Osteocyte (in vitro differentiated cells): ENCODE data around the gene PTTG1IP. TPM values are rescaled to one million over a fixed set of nuclear protein-coding genes. Genes with fewer than 3 reads are reported as not detected.

Experiments
- DNase-seq: peaks from one replicate; pipeline ENCODE4 v3.0.0; 2021; ENCODE audit warnings: mixed read lengths; ENCODE audit not compliant: unreplicated experiment; ENCODE audit errors: extremely low spot score
- H3K27ac Mint-ChIP-seq: one replicate; pipeline ENCODE4 v1.8.0; 2021; ENCODE audit warnings: mild to moderate bottlenecking, mixed read lengths; ENCODE audit not compliant: unreplicated experiment
- H3K27me3 Mint-ChIP-seq: one replicate; pipeline ENCODE4 v1.8.0; 2021; ENCODE audit warnings: mixed read lengths; ENCODE audit not compliant: unreplicated experiment
- H3K36me3 Mint-ChIP-seq: one replicate; pipeline ENCODE4 v1.8.0; 2021; ENCODE audit warnings: mixed read lengths; ENCODE audit not compliant: unreplicated experiment
- H3K4me1 Mint-ChIP-seq: one replicate; pipeline ENCODE4 v1.8.0; 2021; ENCODE audit warnings: mixed read lengths; ENCODE audit not compliant: unreplicated experiment
- H3K4me3 Mint-ChIP-seq: one replicate; pipeline ENCODE4 v1.8.0; 2021; ENCODE audit warnings: mild to moderate bottlenecking, moderate library complexity, mixed read lengths; ENCODE audit not compliant: unreplicated experiment
- H3K9me3 Mint-ChIP-seq: one replicate; pipeline ENCODE4 v1.8.0; 2021; ENCODE audit warnings: mixed read lengths; ENCODE audit not compliant: unreplicated experiment
- total RNA-seq: library from RNA; stranded (reverse); gene quantifications from 2 replicates; pipeline ENCODE4 v1.2.1, GENCODE V29; 2021
- TF ChIP-seq, protein P1 (sequence below): fragments of 200-600 bp; sonication (generic); IDR thresholded peaks from 2 replicates; pipeline ENCODE4 v1.5.0; 2021; ENCODE audit warnings: antibody characterized with exemption, mild to moderate bottlenecking, moderate library complexity

The PTTG1IP gene
- total RNA-seq, 1 donor from 2014 or later: 318 TPM

DNA sequence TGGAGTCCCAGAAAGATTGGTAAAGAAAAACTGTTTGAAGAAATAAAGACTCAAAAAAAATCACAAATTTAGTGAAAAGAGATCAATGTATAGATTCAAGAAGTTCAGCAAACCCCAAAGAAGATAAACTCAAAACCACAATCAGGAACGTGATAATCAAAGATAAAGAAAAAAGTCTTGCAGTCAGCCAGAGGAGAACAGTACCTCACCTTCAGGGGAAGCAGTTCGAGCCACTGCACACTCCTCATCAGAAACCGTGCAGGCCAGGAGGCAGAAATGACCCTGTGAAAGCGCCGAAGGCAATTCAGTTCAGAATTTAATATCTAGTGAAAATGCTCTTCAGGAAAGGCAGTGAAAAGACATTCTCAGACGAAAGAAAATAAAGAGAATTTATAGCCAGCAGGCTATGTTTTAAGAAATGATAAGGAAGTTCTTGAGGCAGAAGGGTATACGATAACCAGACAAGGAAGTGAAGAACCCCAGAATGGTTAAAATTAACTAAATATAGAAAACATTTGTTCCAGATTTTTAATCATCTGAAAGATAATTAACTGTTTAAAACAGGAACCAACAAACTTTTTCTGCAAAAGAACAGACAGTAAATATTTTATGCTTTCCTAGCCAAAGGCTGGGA lies 42.1 kb downstream of the PTTG1IP start:
- TF ChIP-seq, protein P1, sequence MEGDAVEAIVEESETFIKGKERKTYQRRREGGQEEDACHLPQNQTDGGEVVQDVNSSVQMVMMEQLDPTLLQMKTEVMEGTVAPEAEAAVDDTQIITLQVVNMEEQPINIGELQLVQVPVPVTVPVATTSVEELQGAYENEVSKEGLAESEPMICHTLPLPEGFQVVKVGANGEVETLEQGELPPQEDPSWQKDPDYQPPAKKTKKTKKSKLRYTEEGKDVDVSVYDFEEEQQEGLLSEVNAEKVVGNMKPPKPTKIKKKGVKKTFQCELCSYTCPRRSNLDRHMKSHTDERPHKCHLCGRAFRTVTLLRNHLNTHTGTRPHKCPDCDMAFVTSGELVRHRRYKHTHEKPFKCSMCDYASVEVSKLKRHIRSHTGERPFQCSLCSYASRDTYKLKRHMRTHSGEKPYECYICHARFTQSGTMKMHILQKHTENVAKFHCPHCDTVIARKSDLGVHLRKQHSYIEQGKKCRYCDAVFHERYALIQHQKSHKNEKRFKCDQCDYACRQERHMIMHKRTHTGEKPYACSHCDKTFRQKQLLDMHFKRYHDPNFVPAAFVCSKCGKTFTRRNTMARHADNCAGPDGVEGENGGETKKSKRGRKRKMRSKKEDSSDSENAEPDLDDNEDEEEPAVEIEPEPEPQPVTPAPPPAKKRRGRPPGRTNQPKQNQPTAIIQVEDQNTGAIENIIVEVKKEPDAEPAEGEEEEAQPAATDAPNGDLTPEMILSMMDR: no peak
- no peak overlapping the region for H3K27ac Mint-ChIP-seq
- H3K36me3 Mint-ChIP-seq: peaks cover 7% of the 10 kb centered on the region
- peaks cover under 1% of the 10 kb centered on the region for H3K4me1 Mint-ChIP-seq
- H3K4me3 Mint-ChIP-seq: no peak overlapping the region
- DNase-seq: no peak
- H3K9me3 Mint-ChIP-seq: peaks cover 29% of the 10 kb centered on the region
- peaks cover 8% of the 10 kb centered on the region for H3K27me3 Mint-ChIP-seq

DNA sequence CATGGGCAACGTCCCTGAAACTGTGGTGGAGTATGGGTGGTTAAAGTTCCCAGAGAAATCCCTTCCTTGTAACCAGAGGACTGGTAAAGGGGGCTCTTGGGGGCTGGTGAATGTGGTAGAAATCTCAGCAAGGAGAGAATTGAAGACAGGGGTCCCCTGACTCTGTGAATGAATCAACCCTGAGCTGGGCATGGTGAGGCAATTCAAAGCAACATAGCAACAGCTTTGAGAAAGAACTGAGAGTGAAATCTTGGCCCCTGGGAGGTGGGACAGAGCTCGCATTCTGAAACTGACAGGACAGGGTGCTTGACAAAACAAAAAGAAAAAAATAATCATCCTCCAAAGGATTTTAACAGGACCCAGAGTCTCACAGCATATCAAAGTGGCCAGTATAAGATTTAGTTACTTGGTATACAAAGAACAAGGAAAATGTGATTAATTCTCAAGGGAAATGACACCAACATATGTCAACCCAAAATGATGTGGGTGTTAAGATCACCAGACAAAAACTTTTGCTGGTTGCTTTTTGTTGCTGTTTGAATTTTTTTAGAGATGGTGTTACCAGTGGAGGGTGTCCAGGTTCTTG lies 43.9 kb downstream of the PTTG1IP start:
- Mint-ChIP-seq H3K27ac (no peak overlapping the region), H3K4me1 (no peaks in the 10 kb centered on the region), H3K27me3 (peaks cover 12% of the 10 kb centered on the region), H3K9me3 (peaks cover 29% of the 10 kb centered on the region), H3K4me3 (no peak overlapping the region), H3K36me3 (peaks cover 7% of the 10 kb centered on the region)
- TF ChIP-seq, protein P1: no peak
- no peak for DNase-seq

DNA sequence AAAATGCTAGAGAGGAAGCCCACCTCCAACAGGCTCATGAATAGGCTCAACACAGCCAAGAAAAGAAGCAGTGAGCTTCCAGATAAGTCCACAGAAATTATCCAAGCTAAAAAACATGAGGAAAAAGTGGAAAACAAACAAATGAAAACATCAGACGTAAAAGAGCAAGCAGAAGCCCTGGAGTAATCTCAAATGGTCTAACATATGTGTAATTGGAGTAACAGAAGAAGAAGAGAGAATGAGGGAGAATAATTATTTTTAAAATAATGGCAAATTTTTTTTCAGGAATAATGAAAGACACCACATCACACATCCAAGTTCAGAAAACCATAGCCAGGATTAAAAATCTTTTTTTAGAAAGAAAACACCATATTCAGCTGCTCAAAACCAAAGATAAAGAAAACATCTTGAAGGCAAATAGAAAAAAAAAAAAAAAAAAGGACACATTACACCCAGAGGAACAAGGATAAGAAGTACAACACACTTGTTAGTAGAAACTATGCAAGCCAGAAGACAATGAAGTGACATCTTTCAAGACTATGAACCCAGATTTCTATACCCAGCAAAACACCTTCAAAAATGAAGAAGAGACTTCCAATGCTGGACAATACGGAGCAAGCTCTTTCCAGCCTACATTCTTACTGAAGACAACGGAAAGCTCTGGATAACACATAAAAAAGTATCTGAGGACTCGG lies 45.0 kb downstream of the PTTG1IP start:
- Mint-ChIP-seq H3K9me3 (peaks cover 32% of the 10 kb centered on the region), H3K4me1 (no peaks in the 10 kb centered on the region), H3K36me3 (peaks cover 8% of the 10 kb centered on the region), H3K27me3 (peaks cover 12% of the 10 kb centered on the region), H3K4me3 (no peak overlapping the region), H3K27ac (no peak overlapping the region)
- TF ChIP-seq, protein P1: no peak
- no peak for DNase-seq

DNA sequence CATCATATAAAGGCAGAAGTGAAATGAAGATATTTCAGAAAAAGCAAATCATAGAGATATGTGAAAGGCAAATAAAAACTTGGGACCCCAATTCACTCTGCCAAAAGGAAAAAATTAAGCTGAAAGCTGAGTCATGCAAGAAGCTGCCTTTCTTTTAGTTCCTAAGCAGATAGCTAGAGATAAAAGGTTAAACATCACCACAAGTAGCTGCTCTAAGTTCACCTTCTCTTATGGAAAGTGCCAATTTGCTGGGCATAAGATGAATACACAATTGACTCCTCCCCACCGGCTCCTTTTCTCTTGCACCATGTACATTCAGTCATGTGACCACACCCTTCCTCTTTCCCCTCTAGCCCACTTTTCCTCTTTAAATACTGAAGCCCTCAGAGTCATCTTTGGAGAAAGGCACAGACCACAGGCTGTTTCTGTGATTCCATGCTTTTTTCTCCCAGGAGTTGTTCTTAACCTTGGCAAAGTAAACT lies 50.3 kb downstream of the PTTG1IP start:
- H3K9me3 Mint-ChIP-seq: peaks cover 40% of the 10 kb centered on the region

More for the DNA sequence above, 50.3 kb downstream of the PTTG1IP start:
- TF ChIP-seq, protein P1: no peak
- peaks cover 7% of the 10 kb centered on the region for H3K36me3 Mint-ChIP-seq
- H3K4me3 Mint-ChIP-seq: no peak overlapping the region
- DNase-seq: no peak
- peaks cover 4% of the 10 kb centered on the region for H3K27me3 Mint-ChIP-seq
- H3K4me1 Mint-ChIP-seq: peaks cover 8% of the 10 kb centered on the region
- no peak overlapping the region for H3K27ac Mint-ChIP-seq
